Upper lobe of left lung (tissue), 4 donors: ENCODE results near the gene MAN1A1.

Source experiments
- CTCF ChIP-seq, 6 experiments: fragments of 450-650 bp in 4 of 6; fragments of 200-600 bp in 2 of 6; sonication (generic) in 2 of 6; IDR thresholded peaks; one replicate each; pipeline ENCODE4 v1.5.1; 2016 to 2019; ENCODE audit warnings: antibody characterized with exemption in 6 of 6
- POLR2A ChIP-seq, 4 donors: fragments of 450-650 bp; IDR thresholded peaks; one replicate each; pipeline ENCODE4 v1.5.1; 2016 to 2017; ENCODE audit warnings: antibody characterized with exemption in 4 of 4, mild to moderate bottlenecking in 2 of 4
- POLR2AphosphoS5 ChIP-seq, 2 donors: sonication (generic); formaldehyde crosslinking; IDR thresholded peaks; one replicate each; pipeline ENCODE4 v1.5.1; 2017; ENCODE audit warnings: antibody characterized with exemption in 2 of 2

- TF ChIP-seq POLR2AphosphoS5 (IDR thresholded peaks at IDR 0.05): no peak
- TF ChIP-seq CTCF (IDR thresholded peaks at IDR 0.05): no peak
- TF ChIP-seq POLR2A (IDR thresholded peaks at IDR 0.05): no peak
Measured at GRCh38 chr6:119361209-119361608, 11.6 kb upstream of the MAN1A1 start.
